ENCODE data around the gene PFKL. TPM values are rescaled to one million over a fixed set of nuclear protein-coding genes. Genes with fewer than 3 reads are reported as not detected.

Gene PFKL
- total RNA-seq, 1 experiment from 2014 or later, result 150 TPM

DNA sequence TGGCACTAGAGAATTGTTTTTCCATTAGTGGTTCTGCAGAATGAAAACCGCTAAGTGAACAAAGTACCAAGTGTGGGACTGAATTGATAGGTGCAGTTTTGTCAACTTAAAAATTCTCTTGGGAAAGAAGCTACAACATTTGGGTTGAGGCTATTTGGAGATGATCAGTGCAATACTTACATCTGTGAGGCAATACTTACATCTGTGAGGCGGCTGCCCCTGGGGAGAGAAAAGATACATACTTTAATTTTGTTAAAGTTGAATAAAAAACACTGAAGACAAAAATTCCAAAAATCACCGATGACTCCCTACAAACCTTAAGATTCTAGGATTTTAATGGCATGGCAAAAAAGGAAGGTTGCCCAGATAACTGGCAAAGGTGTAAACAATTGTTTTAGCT, 37.6 kb downstream of the PFKL start:
- no TSS peak for BruUV-seq (replicated peaks)
- no peak overlapping the region for H3K4me3 ChIP-seq (replicated peaks in 1 of 2; ENCODE audit: low read depth in 1 of 2, low read length in 2 of 2)
- no peak overlapping the region for H3K27ac ChIP-seq (ENCODE audit: low read depth, low read length)
- H3K9ac ChIP-seq (ENCODE audit: low read length), result no peak overlapping the region
- RAD21 ChIA-PET (ENCODE audit: low non-redundant PET in 1 of 2, low total read pairs in 2 of 2, uncharacterized antibody in 2 of 2, unreplicated experiment in 2 of 2), result interaction anchor here in 1 of 2 experiments (1.2 kb wide), 1 partner anchor 91 kb away, joined by 3 read pairs; no protein-coding TSS in a partner anchor
- intact Hi-C loops (cut with micrococcal nuclease), result no loop called here
- DNase-seq (ENCODE audit: low read depth, low spot score), result no peak
- H3K36me3 ChIP-seq (ENCODE audit: control insufficient read depth in 1 of 2, insufficient read depth in 2 of 2, low read length in 2 of 2), result no peaks in the 10 kb centered on the region
- no peaks in the 10 kb centered on the region for H3K79me2 ChIP-seq (ENCODE audit: insufficient read depth, low read length)
- TF ChIP-seq EGR1 (IDR thresholded peaks at IDR 0.05; ENCODE audit: low read depth) (no peak), FOSL1 (IDR thresholded peaks at IDR 0.05; ENCODE audit: low read depth) (no peak), CBX3 (IDR thresholded peaks at IDR 0.05; ENCODE audit: low read depth) (no peak), SIN3A (IDR thresholded peaks at IDR 0.05; ENCODE audit: low read depth) (no peak), ZFX (IDR thresholded peaks at IDR 0.05) (no peak), EZH2phosphoT487 (IDR thresholded peaks at IDR 0.05; ENCODE audit: borderline replicate concordance) (no peak), CEBPB (IDR thresholded peaks at IDR 0.05; ENCODE audit: low read depth) (no peak), SP1 (IDR thresholded peaks at IDR 0.05; ENCODE audit: low read depth) (no peak)
- TF ChIP-seq, protein P1, sequence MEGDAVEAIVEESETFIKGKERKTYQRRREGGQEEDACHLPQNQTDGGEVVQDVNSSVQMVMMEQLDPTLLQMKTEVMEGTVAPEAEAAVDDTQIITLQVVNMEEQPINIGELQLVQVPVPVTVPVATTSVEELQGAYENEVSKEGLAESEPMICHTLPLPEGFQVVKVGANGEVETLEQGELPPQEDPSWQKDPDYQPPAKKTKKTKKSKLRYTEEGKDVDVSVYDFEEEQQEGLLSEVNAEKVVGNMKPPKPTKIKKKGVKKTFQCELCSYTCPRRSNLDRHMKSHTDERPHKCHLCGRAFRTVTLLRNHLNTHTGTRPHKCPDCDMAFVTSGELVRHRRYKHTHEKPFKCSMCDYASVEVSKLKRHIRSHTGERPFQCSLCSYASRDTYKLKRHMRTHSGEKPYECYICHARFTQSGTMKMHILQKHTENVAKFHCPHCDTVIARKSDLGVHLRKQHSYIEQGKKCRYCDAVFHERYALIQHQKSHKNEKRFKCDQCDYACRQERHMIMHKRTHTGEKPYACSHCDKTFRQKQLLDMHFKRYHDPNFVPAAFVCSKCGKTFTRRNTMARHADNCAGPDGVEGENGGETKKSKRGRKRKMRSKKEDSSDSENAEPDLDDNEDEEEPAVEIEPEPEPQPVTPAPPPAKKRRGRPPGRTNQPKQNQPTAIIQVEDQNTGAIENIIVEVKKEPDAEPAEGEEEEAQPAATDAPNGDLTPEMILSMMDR (IDR thresholded peaks at IDR 0.05 in 2 of 3, conservative IDR thresholded peaks at IDR 0.05 in 1 of 3; ENCODE audit: borderline replicate concordance in 1 of 3, insufficient read depth in 1 of 3, low read depth in 2 of 3, low read length in 2 of 3), result no peak
- TF ChIP-seq, protein P2, sequence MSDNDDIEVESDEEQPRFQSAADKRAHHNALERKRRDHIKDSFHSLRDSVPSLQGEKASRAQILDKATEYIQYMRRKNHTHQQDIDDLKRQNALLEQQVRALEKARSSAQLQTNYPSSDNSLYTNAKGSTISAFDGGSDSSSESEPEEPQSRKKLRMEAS (IDR thresholded peaks at IDR 0.05), result no peak
- H3K27me3 ChIP-seq (ENCODE audit: insufficient read depth, low read length), result no peaks in the 10 kb centered on the region
- peaks cover 14 to 20% of the 10 kb centered on the region in 2 experiments; a peak in 3 of 4 replicates for H3K4me1 ChIP-seq (ENCODE audit: control insufficient read depth in 1 of 2, insufficient read depth in 2 of 2, low read length in 2 of 2)
- no peak overlapping the region for H2AFZ ChIP-seq (ENCODE audit: low read depth, low read length, poor library complexity, severe bottlenecking)
- H4K20me1 ChIP-seq (ENCODE audit: insufficient read depth), result no peaks in the 10 kb centered on the region
- no peak for ATAC-seq
- CTCF ChIA-PET, result interaction anchor here (1.5 kb wide), 1 partner anchor 34 kb away, joined by 10 read pairs; no protein-coding TSS in a partner anchor
- H3K9me3 ChIP-seq (ENCODE audit: control insufficient read depth in 1 of 2, insufficient read depth in 1 of 2, low read depth in 1 of 2, low read length in 2 of 2), result no peaks in the 10 kb centered on the region
- POLR2A ChIA-PET, result no interaction called here
- H3K4me2 ChIP-seq (ENCODE audit: low read length), result no peak overlapping the region
- no peaks in the 10 kb centered on the region for H3K9me2 ChIP-seq (ENCODE audit: insufficient read depth)

Data from HCT116 (cell line).